HT1080 (cell line): ENCODE data around the gene POLA1. TPM values are rescaled to one million over a fixed set of nuclear protein-coding genes. Genes with fewer than 3 reads are reported as not detected.

Experiments used
- DNase-seq: peaks from one replicate; pipeline ENCODE4 v3.0.0-alpha.2; 2015; ENCODE audit warnings: low read depth
- total RNA-seq: library from RNA; depleted of rRNA; stranded (reverse); fragments of >200 nt; shearing (Covaris generic); gene quantifications from 2 replicates; pipeline ENCODE4 v1.2.3, GENCODE V29; 2014

POLA1 gene
- total RNA-seq, 1 experiment from 2014 or later: 19.7 TPM

- DNase-seq: no peak
Observed at GRCh38 chrX:24963823-24964222, 270.1 kb downstream of the POLA1 start.

DNA sequence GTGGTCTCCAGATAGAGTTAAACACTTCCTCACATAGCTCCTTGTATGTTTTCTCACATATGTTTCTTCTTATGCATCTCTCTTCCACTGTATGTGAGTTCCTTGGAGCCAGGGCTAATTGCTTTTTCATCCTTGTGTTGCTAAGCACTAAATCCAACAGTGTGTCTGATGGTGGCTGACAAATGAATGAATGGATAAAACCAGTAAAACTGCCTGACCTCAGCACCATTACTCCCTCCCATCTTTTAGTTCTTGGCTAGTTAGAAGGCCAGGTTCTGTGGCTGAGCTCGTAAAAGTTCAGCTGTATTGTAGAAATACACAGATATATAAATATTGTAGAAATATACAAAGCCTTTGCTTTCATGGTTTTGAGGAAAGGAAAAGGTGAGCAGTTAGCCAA, 271.7 kb downstream of the POLA1 start:
- no peak for DNase-seq

DNA sequence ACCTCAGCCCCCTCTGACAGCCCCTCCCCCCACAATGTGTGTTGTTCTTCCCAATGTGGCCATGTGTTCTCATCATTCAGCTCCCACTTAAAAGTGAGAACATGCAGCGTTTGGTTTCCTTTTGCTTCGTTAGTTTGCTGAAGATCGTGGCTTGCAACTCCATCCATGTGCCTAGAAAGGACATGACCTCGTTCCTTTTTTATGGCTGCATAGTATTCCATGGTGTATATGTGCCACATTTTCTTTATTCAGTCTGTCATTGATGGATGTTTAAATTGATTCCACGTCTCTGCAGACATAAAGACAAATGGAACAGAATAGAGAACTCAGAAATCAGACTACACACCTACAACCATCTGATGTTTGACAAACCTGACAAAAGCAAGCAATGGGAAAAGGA, 276.1 kb downstream of the POLA1 start:
- no peak for DNase-seq

GRCh38 chrX:24979081-24979480, 285.4 kb downstream of the POLA1 start:
- no peak for DNase-seq

DNA sequence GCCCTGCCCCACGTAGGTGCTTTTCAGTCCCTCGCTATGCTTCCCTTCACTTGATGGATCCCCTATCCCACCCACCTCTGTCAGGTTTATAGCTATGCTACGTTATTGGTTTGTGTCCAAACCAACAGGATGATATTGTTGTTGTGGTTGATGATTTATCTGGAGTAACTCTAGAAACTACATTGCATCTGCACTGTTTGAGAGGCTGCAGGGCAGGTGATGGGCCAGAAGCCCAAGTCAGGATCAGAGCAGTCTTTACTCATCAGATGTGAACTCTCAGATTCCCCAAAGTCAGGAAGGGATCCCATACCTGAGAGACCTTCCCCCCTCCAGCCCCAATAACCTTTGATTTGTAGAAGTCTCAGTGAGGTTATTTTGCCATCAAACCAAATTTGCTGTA, 287.3 kb downstream of the POLA1 start:
- DNase-seq: no peak

GRCh38 chrX:24982306-24982965, 288.7 kb downstream of the POLA1 start:
- DNase-seq: peak; percentile 9

DNA sequence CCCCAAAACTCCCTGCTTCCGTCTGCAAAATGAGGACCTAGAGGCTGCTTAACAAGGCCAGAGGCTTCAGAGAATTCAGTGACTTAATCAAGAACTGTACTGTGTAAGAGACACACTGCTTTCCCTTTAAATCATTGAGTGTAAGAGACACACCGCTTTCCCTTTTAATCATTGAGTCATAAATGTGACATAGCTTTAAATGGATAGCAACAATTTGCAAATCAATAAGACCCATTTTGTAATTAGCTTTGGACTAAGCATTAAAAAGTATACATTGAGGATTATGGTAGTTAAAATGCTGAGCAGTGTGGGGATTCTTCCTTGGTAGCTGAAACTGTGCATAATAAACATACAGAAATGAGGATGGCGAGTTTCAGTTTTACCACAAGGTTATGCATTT, 290.2 kb downstream of the POLA1 start:
- no peak for DNase-seq

DNA sequence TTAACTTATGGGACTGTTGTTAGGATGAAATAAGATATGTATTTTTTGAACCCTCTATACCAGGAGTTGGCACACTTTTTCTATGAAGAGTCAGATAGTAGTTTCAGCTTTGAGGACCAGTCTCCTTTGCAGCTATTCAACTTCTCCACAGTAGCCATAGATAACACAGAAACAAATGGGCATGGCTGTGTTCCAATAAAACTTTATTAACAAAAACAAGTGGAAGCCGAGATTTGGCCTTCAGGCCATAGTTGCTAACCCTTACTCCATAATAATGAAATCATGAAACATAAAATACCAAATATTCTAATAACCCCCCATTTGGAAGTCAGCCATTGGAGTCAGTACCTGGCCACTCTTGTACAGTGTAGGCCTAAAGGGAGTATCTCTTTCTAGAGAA, 291.4 kb downstream of the POLA1 start:
- DNase-seq: no peak

DNA sequence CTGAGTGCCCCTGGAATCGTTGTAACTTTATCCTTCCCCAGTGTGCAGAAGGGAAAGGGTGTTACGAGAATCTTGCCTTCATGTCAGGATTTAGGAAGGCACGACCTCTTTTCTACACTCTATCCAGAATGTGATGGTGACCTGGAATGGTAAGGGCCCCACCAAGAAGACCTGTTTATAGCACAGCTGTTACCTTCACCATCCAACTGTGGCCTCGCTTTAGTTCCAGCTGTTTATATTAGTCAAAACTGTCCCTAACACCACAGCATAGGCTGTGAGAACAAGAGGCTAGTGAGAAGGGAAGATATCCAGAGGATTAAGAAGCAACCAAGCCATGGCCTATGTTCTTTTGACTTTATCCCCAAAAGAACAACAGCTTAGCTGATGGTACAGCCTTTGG, 294.0 kb downstream of the POLA1 start:
- no peak for DNase-seq

DNA sequence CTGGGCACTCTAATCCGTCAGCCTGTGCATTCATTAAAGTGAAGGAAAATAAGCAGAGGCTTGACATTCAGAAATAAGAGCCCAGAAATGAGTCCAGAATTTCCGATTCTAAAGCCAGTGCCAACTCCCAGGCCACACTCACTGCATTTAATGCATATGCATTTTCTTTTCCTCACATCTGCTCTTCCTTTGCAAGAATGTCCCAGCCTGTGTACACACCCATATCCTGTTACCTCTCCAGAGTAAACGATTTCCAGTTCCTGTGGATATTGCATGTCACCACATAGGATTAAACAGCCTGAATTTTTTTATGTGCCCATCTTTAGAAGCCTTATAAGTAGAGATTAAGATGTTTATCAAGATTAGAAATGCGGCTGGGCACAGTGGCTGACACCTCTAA, 294.6 kb downstream of the POLA1 start:
- no peak for DNase-seq

GRCh38 chrX:24990535-24990934, 296.8 kb downstream of the POLA1 start:
- no peak for DNase-seq

DNA sequence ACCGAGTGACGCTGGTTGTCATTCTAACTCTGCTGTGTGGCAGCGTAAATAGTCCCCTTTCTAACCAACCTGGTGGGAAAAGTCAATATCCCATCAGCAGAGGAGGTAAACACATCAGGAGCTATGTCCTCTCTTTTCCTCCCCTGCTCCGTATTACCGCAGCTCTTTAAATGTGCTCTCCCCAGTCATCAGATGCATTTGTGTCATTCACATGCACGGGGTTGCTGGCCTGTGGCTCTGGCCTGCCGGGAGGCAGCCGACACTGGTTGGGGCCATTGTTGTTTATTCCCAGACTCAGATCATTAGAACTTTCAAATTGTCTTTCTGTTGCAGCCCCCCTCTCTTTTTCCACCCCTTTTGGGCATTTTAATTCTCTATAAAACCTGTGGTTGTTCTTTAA, 300.2 kb downstream of the POLA1 start:
- DNase-seq: no peak

DNA sequence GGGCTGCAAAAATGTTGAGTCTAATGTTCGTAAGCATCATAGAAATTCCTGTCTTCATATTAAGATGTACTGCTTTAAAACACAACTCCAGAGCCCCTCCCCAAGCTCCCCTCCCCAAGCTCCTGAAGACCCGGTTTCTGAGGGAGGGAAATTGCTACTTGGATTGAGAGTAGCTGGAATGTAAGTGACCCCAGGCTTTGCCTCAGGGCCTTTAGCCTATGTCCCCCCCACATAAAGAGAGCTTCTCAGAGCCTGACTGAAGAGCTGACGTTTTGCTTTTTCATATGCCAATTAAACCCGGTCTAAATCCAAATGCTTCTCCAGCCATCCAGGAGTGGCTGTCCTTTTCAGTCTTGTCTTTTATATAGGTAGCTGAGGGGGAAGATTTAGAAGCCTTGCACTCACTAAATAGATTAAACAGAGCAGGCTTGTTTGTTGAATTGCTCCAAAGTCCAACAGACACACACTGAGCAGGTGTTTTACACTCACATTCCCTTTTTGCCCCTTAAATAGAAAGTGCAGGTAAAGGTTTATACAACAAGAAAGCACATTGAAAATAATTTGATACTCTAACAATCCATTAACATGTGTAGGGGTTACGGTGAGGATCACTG, 302.5 kb downstream of the POLA1 start:
- DNase-seq: no peak

DNA sequence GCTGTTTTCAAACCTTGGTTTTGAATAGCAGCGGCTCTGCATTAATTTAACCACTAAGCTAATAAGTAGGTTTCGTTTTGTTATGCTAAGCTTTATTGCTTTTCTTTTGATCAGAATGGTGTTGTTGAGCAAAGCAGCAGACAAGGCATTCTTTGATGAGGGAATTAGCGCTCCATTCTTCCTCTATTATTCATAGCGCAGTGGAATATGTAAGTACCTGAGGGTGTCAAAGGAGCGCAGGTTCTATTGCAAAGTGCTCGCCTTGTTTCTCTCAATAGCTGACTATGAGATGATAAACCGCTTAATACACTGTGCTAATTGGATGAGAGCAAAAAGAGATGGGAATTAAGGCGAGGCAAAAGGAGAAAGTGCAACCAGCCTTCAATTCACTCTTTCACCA, 305.8 kb downstream of the POLA1 start:
- no peak for DNase-seq

GRCh38 chrX:25001808-25002660, 308.3 kb downstream of the POLA1 start:
- DNase-seq: no peak

GRCh38 chrX:25002661-25003020, 308.9 kb downstream of the POLA1 start:
- DNase-seq: no peak

DNA sequence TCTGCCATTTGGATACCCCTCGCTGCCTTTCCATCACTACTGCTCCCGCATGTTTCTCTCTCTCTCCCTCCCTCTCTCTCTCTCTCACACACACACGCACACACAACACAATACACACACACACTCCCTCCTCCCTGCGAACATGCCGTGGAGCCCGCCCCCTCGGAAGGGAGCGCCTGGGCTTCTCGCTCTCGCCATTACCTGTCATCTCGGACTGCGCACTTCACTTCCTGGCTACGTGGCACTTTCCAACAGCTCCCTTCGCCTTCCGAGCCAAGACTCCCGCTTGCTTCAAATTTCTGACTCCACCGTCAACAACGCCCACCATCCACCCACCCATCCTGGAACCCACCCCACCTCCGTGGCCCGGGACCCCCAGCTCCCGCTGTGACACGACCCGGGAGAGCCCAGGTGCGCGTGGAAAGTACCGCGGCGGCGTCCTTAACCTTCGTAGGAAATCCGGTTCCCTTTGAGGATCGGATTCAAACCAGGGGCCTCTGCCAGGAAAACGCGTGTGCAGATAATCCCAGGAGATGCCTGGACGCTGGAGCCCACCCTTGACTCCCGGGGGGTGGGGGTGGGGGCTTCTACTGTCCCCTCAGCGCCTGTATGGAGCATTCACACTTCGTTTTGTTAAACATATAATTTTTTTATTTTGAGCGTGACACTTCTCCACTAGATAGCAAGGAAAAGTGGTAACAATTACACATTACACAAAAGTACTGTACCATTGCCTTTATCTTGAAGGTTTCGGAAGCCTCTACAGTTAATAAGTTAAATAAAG, 309.5 kb downstream of the POLA1 start:
- DNase-seq: no peak

DNA sequence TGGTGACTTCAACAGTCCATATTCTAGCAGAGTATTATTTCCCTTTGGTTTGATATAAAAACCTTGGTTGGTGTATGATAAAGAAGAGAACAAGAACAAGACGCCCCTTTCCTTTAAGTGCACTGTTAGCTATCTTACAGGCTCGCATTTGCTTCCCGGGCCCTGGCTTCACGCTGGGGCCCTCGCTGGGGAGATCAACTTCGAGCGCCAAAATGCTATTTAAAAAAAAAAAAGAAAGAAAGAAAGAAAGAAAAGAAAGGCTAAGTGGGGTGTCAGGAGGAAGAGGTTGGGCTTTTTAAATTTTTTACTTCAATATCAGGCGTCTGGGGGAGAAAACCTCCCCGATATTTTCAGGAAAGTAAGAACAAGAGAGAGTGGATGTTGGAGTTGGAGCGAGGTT, 310.3 kb downstream of the POLA1 start:
- no peak for DNase-seq

GRCh38 chrX:25004485-25005032, 310.8 kb downstream of the POLA1 start:
- no peak for DNase-seq

DNA sequence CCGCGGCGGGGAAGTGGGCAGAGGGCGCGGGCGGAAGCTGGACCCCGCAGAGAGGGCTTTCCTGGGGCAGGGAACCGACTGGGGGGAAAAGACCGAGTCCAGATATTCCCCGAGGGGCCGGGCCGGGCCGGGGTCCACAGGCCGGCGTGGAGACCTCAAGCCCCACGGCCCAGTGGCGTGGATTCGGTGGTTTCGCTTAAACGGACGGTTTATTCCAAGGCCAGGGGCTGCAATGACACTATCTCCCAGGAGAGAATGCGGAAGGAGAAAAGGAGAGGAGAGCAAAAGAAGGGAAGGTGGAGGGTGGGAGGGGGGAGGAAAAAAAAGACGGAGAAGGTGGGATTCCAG, 311.3 kb downstream of the POLA1 start:
- DNase-seq: no peak

GRCh38 chrX:25005382-25006185, 311.9 kb downstream of the POLA1 start:
- no peak for DNase-seq
